ENCODE measurements around the gene TRIM15. TPM values are rescaled to one million over a fixed set of nuclear protein-coding genes. Genes with fewer than 3 reads are reported as not detected.

TRIM15 gene
- total and polyA plus RNA-seq, 9 of the 15 experiments (the other 6 are each of a cell fraction or from before 2014, with no cell fraction given): 0.06 to 2.6 (median 0.83) TPM

- TF ChIP-seq CAMTA2 (CRISPR knock-in tag; conservative IDR thresholded peaks at IDR 0.05) (no peak), THAP12 (CRISPR knock-in tag; IDR thresholded peaks at IDR 0.05) (no peak), ZNF3 (CRISPR knock-in tag; IDR thresholded peaks at IDR 0.05) (no peak), FOXP1 (CRISPR knock-in tag; IDR thresholded peaks at IDR 0.05) (no peak), THRAP3 (IDR thresholded peaks at IDR 0.05; ENCODE audit: borderline replicate concordance) (no peak), CTCF (IDR thresholded peaks at IDR 0.05 in 2 of 3, conservative IDR thresholded peaks at IDR 0.05 in 1 of 3; ENCODE audit: insufficient read depth in 2 of 3, low read depth in 1 of 3, low read length in 3 of 3) (no peak), REST (IDR thresholded peaks at IDR 0.05; ENCODE audit: borderline replicate concordance) (no peak), REST (CRISPR knock-in tag; IDR thresholded peaks at IDR 0.05; ENCODE audit: low read depth) (no peak), MYNN (IDR thresholded peaks at IDR 0.05) (no peak), MYNN (CRISPR knock-in tag; IDR thresholded peaks at IDR 0.05) (no peak), RBM25 (IDR thresholded peaks at IDR 0.05; ENCODE audit: low read depth, low read length, severe bottlenecking) (peak; percentile 80), SRF (CRISPR knock-in tag; IDR thresholded peaks at IDR 0.05) (no peak), ZNF253 (CRISPR knock-in tag; conservative IDR thresholded peaks at IDR 0.05) (no peak), BHLHE40 (IDR thresholded peaks at IDR 0.05; ENCODE audit: low read length) (peak; percentile 61; the same call in 1 of the 2 replicates), SIX5 (IDR thresholded peaks at IDR 0.05; ENCODE audit: borderline replicate concordance in 1 of 2, insufficient read depth in 1 of 2, low read depth in 1 of 2, low read length in 2 of 2) (no peak), RCOR1 (IDR thresholded peaks at IDR 0.05; ENCODE audit: borderline replicate concordance in 1 of 2, low read depth in 2 of 2, low read length in 2 of 2) (peak in 1 of 2 experiments; percentile 46; a peak in 1 of 4 replicates)
Measured at GRCh38 chr6:30200551-30201281, 37.4 kb downstream of the TRIM15 start (continued).

All from K562 (cell line).